Memory B cell (primary cell): Measurements from ENCODE around the gene RNF213.
"Not testable (repeated sequence)": the region's sequence is repeated elsewhere in the genome, so short reads cannot be mapped to it uniquely, and the experiment has no call there.

Experiments
- ATAC-seq: fragments of 150-1000 bp; cut with Tn5 transposase; 2 replicates; pipeline ENCODE4 v1.10.0; 2021; ENCODE audit warnings: low read depth, mild to moderate bottlenecking, moderate library complexity
- DNase-seq, 2 donors: peaks; one replicate each; pipeline ENCODE4 v3.0.0; 2022; ENCODE audit warnings: low spot score in 2 of 2
- H3K27ac Mint-ChIP-seq: one replicate; pipeline ENCODE4 v1.8.0; 2022; ENCODE audit warnings: mild to moderate bottlenecking, moderate library complexity, mixed read lengths
- H3K27me3 Mint-ChIP-seq: one replicate; pipeline ENCODE4 v1.8.0; 2022; ENCODE audit warnings: mixed read lengths
- H3K36me3 Mint-ChIP-seq: one replicate; pipeline ENCODE4 v1.8.0; 2022; ENCODE audit warnings: mild to moderate bottlenecking, mixed read lengths
- H3K4me1 Mint-ChIP-seq: one replicate; pipeline ENCODE4 v1.8.0; 2022; ENCODE audit warnings: mixed read lengths
- H3K4me3 Mint-ChIP-seq: one replicate; pipeline ENCODE4 v1.8.0; 2022; ENCODE audit warnings: mild to moderate bottlenecking, moderate library complexity, mixed read lengths
- H3K9me3 Mint-ChIP-seq: one replicate; pipeline ENCODE4 v1.8.0; 2022; ENCODE audit warnings: mixed read lengths

RNF213 gene

DNA sequence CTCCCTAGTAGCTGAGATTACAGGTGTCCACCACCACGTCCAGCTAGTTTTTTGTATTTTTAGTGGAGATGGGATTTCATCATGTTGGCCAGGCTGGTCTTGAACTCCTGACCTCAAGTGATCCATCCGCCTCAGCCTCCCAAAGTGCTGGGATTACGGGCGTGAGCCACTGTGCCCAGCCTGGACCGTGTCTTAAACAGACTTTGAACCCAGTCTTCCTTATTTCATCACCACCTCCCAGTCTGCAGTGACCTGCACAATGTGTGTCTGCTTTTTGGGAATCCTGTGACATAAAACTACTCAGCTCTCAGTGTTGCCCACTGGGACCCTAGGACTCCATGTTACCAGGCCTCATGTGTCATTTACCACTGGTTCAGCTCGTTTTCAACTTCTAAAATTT, 70.3 kb downstream of the RNF213 start:
- peaks cover 53% of the 10 kb centered on the region for H3K36me3 Mint-ChIP-seq

DNA sequence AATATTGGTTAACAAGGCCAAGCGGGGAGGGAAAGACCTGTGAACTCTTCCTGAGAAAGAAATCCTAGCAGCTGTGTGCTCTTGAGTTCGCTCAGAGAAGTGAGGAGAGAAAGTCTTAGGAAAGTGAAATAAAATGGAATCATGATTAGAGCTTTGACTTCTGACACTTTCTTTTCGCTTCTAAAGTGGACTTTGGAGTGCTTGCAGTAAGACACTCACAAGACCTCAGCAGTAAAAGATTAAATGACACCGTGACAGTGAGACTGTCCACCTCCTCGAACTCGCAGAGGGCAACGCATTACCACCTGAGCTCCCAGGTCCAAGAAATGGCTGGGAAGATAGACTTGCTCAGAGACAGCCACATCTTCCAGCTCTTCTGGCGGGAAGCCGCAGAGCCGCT, 71.2 kb downstream of the RNF213 start:
- no peaks in the 10 kb centered on the region for H3K9me3 Mint-ChIP-seq
- DNase-seq (no peak), ATAC-seq (no peak)
- peak overlapping the region; percentile 42 for H3K27ac Mint-ChIP-seq
- H3K36me3 Mint-ChIP-seq = peaks cover 50% of the 10 kb centered on the region
- H3K4me3 Mint-ChIP-seq = no peak overlapping the region
- no peaks in the 10 kb centered on the region for H3K4me1 Mint-ChIP-seq
- no peaks in the 10 kb centered on the region for H3K27me3 Mint-ChIP-seq

More for the DNA sequence above, 70.3 kb downstream of the RNF213 start:
- not testable (repeated sequence) for H3K4me1 Mint-ChIP-seq, H3K4me3 Mint-ChIP-seq, H3K9me3 Mint-ChIP-seq, H3K27ac Mint-ChIP-seq, ATAC-seq, H3K27me3 Mint-ChIP-seq, DNase-seq

DNA sequence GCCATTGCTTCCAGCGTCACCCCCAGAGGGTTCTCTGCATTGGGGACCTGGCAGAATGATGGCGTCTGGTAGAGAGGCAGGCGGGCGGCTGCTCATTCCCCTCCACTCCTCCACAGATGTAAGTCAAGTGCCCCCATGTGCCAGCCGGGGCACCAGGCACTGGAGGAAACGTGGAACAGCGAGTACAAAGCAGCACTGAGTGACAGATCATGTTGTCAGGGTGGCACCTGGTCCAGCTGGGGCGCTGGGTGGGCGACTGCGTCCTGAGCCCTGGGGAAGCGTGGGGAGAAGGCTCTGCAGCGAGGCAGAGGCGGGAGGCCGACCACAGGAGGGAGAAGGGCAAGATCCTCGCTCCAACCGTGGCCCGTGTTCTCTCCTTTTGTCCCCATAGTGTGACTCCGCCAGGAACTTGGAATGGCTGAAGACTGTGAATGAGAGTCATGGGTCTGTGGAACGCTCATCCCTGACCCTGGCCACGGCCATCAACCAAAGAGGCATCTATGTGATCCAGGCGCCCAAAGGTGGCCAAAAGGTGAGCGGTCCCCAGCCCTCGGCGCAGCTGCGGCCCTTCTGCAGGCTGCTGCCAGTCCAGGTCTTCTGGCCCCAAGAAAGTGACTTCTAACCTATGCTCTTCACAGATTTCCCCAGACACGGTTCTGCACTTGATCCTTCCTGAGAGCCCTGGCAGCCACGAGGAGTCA, 76.7 kb downstream of the RNF213 start:
- Mint-ChIP-seq H3K9me3 (no peaks in the 10 kb centered on the region), H3K27me3 (no peaks in the 10 kb centered on the region), H3K36me3 (peaks cover 29% of the 10 kb centered on the region), H3K4me3 (no peak overlapping the region), H3K4me1 (no peaks in the 10 kb centered on the region), H3K27ac (no peak overlapping the region)
- no peak for DNase-seq
- ATAC-seq = no peak

DNA sequence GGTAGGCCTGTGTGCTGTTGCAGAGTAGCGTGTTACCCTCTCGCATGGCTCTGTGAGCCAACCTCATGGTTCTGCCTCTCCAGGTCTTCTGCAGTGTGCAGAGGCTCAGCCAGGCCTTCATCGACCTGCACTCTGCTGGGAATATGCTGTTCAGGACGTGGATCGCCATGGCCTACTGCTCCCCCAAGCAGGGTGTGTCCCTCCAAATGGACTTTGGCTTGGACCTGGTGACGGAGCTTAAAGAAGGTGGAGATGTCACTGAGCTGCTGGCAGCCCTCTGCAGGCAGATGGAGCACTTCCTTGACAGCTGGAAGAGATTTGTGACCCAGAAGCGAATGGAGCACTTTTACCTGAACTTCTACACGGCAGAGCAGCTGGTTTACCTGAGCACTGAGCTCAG, 78.5 kb downstream of the RNF213 start:
- Mint-ChIP-seq H3K36me3 (peaks cover 33% of the 10 kb centered on the region), H3K4me1 (no peaks in the 10 kb centered on the region), H3K27me3 (no peaks in the 10 kb centered on the region), H3K27ac (no peak overlapping the region), H3K4me3 (no peak overlapping the region), H3K9me3 (no peaks in the 10 kb centered on the region)
- no peak for DNase-seq
- no peak for ATAC-seq

DNA sequence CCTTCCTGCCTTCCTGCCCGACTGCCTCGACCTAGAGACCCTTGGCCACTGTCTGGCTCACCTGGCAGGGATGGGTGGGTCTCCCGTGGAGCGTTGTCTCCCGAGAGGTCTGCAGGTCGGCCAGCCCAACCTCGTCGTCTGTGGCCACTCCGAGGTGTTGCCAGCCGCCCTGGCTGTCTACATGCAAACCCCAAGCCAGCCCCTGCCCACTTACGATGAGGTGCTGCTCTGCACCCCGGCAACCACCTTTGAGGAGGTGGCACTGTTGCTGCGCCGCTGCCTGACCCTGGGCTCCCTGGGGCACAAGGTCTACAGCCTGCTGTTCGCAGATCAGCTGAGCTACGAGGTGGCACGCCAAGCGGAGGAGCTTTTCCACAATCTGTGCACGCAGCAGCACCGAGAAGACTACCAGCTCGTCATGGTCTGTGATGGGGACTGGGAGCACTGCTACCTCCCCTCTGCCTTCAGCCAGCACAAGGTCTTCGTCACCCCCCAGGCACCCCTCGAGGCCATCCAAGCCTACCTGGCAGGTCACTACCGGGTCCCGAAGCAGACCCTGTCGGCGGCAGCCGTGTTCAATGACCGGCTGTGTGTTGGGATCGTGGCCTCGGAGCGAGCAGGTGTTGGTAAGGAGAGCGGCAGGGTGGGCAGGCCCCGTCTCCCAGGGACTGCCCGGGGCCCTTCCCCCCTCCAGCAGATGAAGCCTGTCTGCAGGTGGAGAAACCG, 79.2 kb downstream of the RNF213 start:
- H3K4me3 Mint-ChIP-seq = no peak overlapping the region

DNA sequence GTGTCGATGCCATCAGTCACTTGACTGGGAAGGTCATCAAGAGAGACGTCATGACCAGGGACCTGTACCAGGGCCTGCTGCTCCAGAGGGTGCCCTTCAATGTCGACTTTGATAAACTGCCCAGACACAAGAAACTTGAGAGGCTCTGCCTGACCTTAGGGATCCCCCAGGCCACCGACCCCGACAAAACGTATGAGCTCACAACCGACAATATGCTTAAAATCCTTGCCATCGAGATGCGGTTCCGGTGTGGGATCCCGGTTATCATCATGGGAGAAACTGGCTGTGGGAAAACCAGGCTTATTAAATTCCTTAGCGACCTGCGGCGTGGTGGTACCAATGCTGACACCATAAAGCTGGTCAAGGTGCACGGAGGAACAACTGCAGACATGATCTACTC, 84.7 kb downstream of the RNF213 start:
- Mint-ChIP-seq H3K27ac (no peak overlapping the region), H3K4me1 (no peaks in the 10 kb centered on the region), H3K36me3 (peaks cover 50% of the 10 kb centered on the region), H3K9me3 (no peaks in the 10 kb centered on the region), H3K4me3 (no peak overlapping the region), H3K27me3 (no peaks in the 10 kb centered on the region)
- no peak for ATAC-seq
- DNase-seq = no peak

More for the DNA sequence above, 79.2 kb downstream of the RNF213 start:
- Mint-ChIP-seq H3K36me3 (peaks cover 40% of the 10 kb centered on the region), H3K27ac (no peak overlapping the region), H3K9me3 (no peaks in the 10 kb centered on the region), H3K27me3 (no peaks in the 10 kb centered on the region), H3K4me1 (no peaks in the 10 kb centered on the region)
- ATAC-seq (no peak), DNase-seq (no peak)

DNA sequence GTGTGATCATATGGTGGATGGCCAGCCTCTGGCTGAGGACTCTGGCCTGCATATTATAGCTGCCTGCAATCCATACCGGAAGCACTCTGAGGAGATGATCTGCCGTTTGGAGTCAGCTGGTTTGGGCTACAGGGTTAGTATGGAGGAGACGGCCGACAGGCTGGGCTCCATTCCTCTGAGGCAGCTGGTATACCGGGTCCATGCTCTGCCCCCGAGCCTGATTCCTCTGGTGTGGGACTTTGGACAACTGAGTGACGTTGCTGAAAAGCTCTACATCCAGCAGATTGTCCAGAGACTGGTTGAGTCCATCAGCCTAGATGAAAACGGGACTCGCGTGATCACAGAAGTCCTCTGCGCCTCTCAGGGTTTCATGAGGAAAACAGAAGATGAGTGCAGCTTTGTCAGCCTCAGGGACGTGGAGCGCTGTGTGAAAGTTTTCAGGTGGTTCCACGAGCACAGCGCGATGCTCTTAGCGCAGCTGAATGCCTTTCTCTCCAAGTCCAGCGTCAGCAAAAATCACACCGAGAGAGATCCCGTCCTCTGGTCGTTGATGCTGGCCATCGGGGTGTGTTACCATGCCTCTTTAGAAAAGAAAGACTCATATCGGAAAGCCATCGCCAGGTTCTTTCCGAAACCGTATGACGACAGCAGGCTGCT, 85.3 kb downstream of the RNF213 start:
- no peak for DNase-seq
- Mint-ChIP-seq H3K9me3 (no peaks in the 10 kb centered on the region), H3K4me1 (no peaks in the 10 kb centered on the region), H3K27ac (no peak overlapping the region), H3K4me3 (no peak overlapping the region), H3K27me3 (no peaks in the 10 kb centered on the region), H3K36me3 (peaks cover 52% of the 10 kb centered on the region)
- no peak for ATAC-seq

DNA sequence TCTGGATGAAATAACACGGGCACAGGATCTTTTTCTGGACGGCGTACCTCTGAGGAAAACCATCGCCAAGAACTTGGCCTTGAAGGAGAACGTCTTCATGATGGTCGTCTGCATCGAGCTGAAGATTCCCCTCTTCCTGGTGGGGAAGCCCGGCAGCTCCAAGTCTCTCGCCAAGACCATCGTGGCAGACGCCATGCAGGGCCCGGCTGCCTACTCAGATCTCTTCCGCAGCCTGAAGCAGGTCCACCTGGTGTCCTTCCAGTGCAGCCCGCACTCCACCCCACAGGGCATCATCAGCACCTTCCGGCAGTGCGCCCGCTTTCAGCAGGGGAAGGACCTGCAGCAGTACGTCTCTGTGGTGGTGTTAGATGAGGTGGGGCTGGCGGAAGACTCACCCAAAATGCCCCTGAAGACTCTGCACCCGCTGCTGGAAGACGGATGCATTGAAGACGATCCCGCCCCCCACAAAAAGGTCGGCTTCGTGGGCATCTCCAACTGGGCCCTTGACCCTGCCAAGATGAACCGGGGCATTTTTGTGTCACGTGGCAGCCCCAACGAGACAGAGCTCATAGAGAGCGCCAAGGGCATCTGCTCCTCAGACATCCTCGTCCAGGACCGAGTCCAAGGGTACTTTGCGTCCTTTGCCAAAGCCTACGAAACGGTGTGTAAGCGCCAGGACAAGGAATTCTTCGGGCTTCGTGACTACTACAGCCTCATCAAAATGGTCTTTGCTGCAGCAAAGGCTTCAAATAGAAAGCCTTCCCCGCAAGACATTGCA, 86.0 kb downstream of the RNF213 start:
- no peak overlapping the region for H3K4me3 Mint-ChIP-seq

DNA sequence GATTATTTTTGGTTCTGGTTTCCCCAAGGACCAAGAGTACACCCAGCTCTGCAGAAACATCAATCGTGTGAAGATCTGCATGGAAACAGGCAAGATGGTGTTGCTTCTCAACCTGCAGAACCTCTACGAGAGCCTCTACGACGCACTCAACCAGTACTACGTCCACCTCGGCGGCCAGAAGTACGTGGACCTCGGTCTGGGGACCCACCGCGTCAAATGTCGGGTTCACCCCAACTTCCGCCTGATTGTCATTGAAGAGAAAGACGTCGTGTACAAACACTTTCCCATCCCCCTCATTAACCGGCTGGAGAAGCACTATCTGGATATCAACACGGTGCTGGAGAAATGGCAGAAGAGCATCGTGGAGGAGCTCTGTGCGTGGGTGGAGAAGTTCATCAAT, 86.9 kb downstream of the RNF213 start:
- H3K27me3 Mint-ChIP-seq = no peaks in the 10 kb centered on the region

More for the DNA sequence above, 86.0 kb downstream of the RNF213 start:
- no peak overlapping the region for H3K27ac Mint-ChIP-seq
- H3K4me1 Mint-ChIP-seq = no peaks in the 10 kb centered on the region
- no peak for DNase-seq
- ATAC-seq = no peak
- H3K9me3 Mint-ChIP-seq = no peaks in the 10 kb centered on the region
- peaks cover 53% of the 10 kb centered on the region for H3K36me3 Mint-ChIP-seq
- no peaks in the 10 kb centered on the region for H3K27me3 Mint-ChIP-seq

DNA sequence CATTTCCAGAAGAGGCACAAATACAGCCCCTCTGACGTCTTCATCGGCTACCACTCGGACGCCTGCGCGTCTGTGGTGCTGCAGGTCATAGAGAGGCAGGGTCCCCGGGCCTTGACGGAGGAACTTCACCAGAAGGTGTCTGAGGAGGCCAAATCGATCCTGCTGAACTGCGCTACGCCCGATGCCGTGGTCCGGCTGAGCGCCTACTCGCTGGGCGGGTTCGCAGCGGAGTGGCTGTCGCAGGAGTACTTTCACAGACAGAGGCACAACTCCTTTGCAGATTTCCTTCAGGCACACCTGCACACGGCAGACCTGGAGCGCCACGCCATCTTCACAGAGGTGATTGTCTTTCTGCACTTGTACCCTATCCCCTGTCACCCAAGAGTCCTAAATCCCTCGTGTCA, 87.3 kb downstream of the RNF213 start:
- H3K4me1 Mint-ChIP-seq = no peaks in the 10 kb centered on the region
- H3K27me3 Mint-ChIP-seq = no peaks in the 10 kb centered on the region
- H3K27ac Mint-ChIP-seq = no peak overlapping the region
- no peak for DNase-seq
- no peaks in the 10 kb centered on the region for H3K9me3 Mint-ChIP-seq
- peaks cover 51% of the 10 kb centered on the region for H3K36me3 Mint-ChIP-seq
- ATAC-seq = no peak
- H3K4me3 Mint-ChIP-seq = no peak overlapping the region

More for the DNA sequence above, 86.9 kb downstream of the RNF213 start:
- Mint-ChIP-seq H3K27ac (no peak overlapping the region), H3K36me3 (peaks cover 51% of the 10 kb centered on the region), H3K4me1 (no peaks in the 10 kb centered on the region), H3K4me3 (no peak overlapping the region), H3K9me3 (no peaks in the 10 kb centered on the region)
- no peak for ATAC-seq
- DNase-seq = no peak

DNA sequence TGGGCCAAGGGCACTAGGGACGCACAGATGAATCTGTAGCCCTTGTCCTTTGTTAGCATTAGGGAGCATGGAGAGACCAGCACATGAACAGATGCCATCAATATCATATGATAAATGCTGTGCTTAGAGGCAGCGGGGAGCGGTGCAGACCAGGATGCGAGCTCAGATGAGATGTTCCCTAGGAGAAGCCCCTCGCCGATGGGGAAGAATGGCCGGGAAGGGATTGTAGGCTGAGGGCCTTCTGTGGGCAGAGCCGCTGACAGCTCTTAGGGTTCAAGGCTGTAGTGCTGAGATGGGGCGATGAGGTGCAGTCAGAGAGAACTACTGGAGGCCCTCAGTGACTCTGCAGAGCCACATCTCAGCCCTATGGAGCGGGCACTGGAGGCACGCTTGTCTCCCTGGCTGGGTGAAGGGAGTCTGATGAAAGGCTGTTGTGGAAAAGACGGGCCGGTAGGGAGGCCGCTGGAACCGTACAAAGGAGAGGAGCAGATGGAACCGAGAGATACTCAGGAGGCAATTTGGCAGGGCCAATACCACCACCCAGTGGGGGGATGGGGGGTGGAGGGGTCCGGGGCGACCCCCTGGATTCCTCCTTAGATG, 88.0 kb downstream of the RNF213 start:
- Mint-ChIP-seq H3K27me3 (no peaks in the 10 kb centered on the region), H3K9me3 (no peaks in the 10 kb centered on the region), H3K4me3 (no peak overlapping the region), H3K27ac (peak overlapping the region; percentile 54), H3K36me3 (peaks cover 49% of the 10 kb centered on the region), H3K4me1 (no peaks in the 10 kb centered on the region)
- no peak for ATAC-seq
- no peak for DNase-seq

DNA sequence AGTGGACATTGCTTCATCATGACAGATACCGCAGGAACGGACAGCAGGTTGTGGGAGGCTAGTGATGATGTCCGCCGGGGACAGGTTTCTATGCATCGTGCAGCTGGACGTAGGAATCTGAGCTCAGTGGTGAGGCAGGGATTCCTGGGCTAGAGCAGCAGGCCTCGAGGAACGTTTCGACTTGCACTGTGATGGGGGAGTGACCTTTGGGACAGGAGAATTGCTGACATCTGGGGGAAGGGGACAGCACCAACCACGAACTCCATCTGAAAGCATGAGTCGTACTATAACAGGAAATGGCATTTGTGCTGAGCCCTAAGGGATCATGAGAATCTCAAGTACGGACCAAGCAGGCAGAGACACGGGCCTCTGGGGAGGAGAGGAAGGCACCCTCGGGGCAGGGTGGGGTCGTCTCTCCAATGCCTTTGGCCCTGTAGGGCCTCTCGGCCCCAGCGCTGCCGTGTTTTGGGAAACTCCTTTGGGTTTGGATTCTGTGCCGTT, 88.5 kb downstream of the RNF213 start:
- no peak for ATAC-seq

DNA sequence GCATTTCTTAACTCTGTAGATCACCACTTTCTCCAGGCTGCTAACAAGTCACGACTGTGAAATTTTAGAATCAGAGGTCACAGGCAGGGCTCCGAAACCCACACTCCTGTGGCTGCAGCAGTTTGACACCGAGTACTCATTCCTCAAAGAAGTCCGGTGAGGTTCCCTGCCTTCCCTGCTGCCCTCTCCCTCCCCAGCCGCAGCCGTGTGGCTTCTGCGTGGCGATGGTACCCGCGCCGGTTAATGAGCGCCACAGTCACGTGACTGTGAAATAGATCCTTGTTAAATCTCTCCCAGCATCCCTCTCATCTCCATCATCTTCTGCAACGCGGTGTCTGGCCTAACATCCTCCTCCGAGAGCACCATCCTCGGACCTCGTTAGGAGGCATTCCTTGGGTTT, 89.1 kb downstream of the RNF213 start:
- Mint-ChIP-seq H3K27ac (no peak overlapping the region), H3K9me3 (no peaks in the 10 kb centered on the region), H3K27me3 (no peaks in the 10 kb centered on the region), H3K4me3 (no peak overlapping the region), H3K36me3 (peaks cover 42% of the 10 kb centered on the region), H3K4me1 (no peaks in the 10 kb centered on the region)
- ATAC-seq = no peak
- DNase-seq = no peak

More for the DNA sequence above, 88.5 kb downstream of the RNF213 start:
- no peak for DNase-seq
- peak overlapping the region; percentile 54 for H3K27ac Mint-ChIP-seq
- H3K27me3 Mint-ChIP-seq = no peaks in the 10 kb centered on the region
- peaks cover 46% of the 10 kb centered on the region for H3K36me3 Mint-ChIP-seq
- H3K4me1 Mint-ChIP-seq = no peaks in the 10 kb centered on the region
- H3K4me3 Mint-ChIP-seq = no peak overlapping the region
- H3K9me3 Mint-ChIP-seq = no peaks in the 10 kb centered on the region
